ENCODE results near the gene FARS2.

FARS2 gene

DNA sequence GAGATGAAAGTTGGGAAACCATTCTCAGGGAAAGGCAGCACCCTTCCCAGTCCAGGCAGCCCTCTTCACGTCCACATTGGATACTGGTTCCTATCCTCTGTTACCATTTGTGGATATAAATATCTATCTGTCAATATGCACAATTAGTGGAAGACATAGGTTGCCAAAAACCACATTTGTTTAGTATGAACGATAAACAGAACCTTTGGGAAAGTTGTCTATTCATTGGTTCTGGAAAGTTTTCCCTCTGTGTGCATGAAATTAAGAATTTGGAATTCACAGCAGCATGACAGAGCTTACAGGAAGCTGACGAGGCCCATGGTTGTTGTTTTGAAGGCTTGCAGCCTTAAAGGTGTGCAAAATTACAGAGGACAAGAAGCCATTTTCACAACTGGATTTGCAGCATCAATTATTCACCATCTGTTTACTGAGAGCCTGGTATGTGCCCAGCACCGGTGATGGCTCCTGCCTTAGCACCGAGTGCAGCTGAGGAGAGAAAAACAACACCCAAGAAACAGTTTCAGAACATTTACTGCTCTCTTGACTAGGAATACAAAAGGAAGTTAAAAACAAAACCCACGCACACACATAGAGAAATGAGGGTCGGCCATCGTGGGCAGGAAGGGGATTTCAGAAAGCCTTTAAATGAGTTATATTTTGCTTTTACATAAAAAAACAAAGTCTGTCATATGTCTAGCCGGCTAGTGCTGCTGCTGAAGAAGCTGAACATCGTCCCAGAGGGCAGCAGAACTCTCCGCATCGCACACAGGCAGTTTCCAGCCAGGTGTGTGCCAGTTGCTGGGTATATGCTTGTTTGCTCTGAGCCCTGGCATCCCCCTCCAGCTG, 319.6 kb downstream of the FARS2 start:
- no peak for TF ChIP-seq SUZ12 (IDR thresholded peaks at IDR 0.05)
- TF ChIP-seq ELF4 (IDR thresholded peaks at IDR 0.05): no peak
- TF ChIP-seq HDGF (IDR thresholded peaks at IDR 0.05; ENCODE audit: borderline replicate concordance): no peak
- no peak for TF ChIP-seq ZNF384 (IDR thresholded peaks at IDR 0.05)
- no peak for TF ChIP-seq CTBP1 (IDR thresholded peaks at IDR 0.05; ENCODE audit: borderline replicate concordance)
- TF ChIP-seq NFRKB (IDR thresholded peaks at IDR 0.05): no peak
- no peak for TF ChIP-seq L3MBTL2 (conservative IDR thresholded peaks at IDR 0.05)
- no peak for TF ChIP-seq SP1 (IDR thresholded peaks at IDR 0.05)
- TF ChIP-seq, protein P1, sequence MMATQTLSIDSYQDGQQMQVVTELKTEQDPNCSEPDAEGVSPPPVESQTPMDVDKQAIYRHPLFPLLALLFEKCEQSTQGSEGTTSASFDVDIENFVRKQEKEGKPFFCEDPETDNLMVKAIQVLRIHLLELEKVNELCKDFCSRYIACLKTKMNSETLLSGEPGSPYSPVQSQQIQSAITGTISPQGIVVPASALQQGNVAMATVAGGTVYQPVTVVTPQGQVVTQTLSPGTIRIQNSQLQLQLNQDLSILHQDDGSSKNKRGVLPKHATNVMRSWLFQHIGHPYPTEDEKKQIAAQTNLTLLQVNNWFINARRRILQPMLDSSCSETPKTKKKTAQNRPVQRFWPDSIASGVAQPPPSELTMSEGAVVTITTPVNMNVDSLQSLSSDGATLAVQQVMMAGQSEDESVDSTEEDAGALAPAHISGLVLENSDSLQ (IDR thresholded peaks at IDR 0.05): no peak
- TF ChIP-seq BHLHE40 (IDR thresholded peaks at IDR 0.05; ENCODE audit: borderline replicate concordance): no peak
- TF ChIP-seq ARNT (IDR thresholded peaks at IDR 0.05): no peak
- TF ChIP-seq TARDBP (IDR thresholded peaks at IDR 0.05): no peak
- no peak for TF ChIP-seq FOXK2 (IDR thresholded peaks at IDR 0.05)
- no peak for TF ChIP-seq FOXA1 (IDR thresholded peaks at IDR 0.05)
- no peak for TF ChIP-seq LEF1 (IDR thresholded peaks at IDR 0.05; ENCODE audit: borderline replicate concordance)
- no peak for TF ChIP-seq FOXM1 (IDR thresholded peaks at IDR 0.05; ENCODE audit: borderline replicate concordance)
- ChIA-PET CTCF (no interaction called here), POLR2A (no interaction called here)
- DNase-seq (ENCODE audit: extremely low spot score): no peak

DNA sequence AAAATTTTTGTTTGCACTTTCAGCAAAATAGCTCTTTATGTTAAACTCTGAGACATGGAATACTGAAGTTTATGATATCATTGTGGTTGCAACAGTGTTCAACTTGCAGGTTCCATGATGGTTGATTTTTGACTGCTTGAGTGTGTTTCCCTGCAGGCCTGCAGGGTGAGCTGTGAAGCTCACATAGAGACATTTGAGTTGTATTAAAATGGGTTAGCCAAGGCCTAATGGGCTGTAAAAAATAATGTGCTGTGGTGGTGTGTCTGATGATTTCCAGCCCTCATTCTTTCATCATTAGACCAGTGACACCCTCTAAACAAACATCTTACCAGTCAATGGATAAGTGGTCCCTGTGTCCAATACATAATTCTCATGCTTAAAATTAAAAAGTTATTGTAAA, 321.4 kb downstream of the FARS2 start:
- TF ChIP-seq L3MBTL2 (conservative IDR thresholded peaks at IDR 0.05) (no peak), ARNT (IDR thresholded peaks at IDR 0.05) (no peak), ELF4 (IDR thresholded peaks at IDR 0.05) (no peak), LEF1 (IDR thresholded peaks at IDR 0.05; ENCODE audit: borderline replicate concordance) (no peak), CTBP1 (IDR thresholded peaks at IDR 0.05; ENCODE audit: borderline replicate concordance) (no peak), FOXK2 (IDR thresholded peaks at IDR 0.05) (no peak), ZNF384 (IDR thresholded peaks at IDR 0.05) (no peak), FOXM1 (IDR thresholded peaks at IDR 0.05; ENCODE audit: borderline replicate concordance) (no peak), SUZ12 (IDR thresholded peaks at IDR 0.05) (no peak), NFRKB (IDR thresholded peaks at IDR 0.05) (no peak), FOXA1 (IDR thresholded peaks at IDR 0.05) (no peak), SP1 (IDR thresholded peaks at IDR 0.05) (no peak), HDGF (IDR thresholded peaks at IDR 0.05; ENCODE audit: borderline replicate concordance) (no peak)
- TF ChIP-seq, protein P1 (IDR thresholded peaks at IDR 0.05): no peak
- DNase-seq (ENCODE audit: extremely low spot score): no peak
- CTCF ChIA-PET: no interaction called here
- POLR2A ChIA-PET: no interaction called here

DNA sequence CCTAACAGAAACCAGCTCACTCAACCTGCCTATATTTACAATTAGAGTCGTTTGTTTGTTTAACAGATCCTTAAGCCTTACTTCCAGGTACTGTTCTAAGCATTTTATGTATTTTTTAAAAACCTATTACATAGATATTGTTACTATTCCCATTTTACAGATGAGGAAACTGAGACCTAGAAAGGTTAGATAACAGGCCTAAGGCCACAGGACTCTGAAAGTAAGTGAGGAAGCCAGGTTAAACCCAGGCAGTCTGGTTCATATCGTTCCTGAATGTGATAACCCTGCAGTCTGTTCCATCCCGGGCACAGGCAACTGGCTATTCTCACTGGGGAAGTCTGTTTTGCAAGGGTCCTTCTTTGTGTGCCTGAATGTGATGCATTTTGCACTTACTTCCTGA, 322.2 kb downstream of the FARS2 start:
- no peak for DNase-seq (ENCODE audit: extremely low spot score)
- CTCF ChIA-PET: no interaction called here
- no peak for TF ChIP-seq SUZ12 (IDR thresholded peaks at IDR 0.05)
- no peak for TF ChIP-seq FOXM1 (IDR thresholded peaks at IDR 0.05; ENCODE audit: borderline replicate concordance)
- TF ChIP-seq BHLHE40 (IDR thresholded peaks at IDR 0.05; ENCODE audit: borderline replicate concordance): no peak
- no peak for TF ChIP-seq ELF4 (IDR thresholded peaks at IDR 0.05)
- TF ChIP-seq FOXA1 (IDR thresholded peaks at IDR 0.05): no peak
- no peak for TF ChIP-seq ZNF384 (IDR thresholded peaks at IDR 0.05)
- TF ChIP-seq, protein P1 (IDR thresholded peaks at IDR 0.05): no peak
- no peak for TF ChIP-seq TARDBP (IDR thresholded peaks at IDR 0.05)
- no peak for TF ChIP-seq LEF1 (IDR thresholded peaks at IDR 0.05; ENCODE audit: borderline replicate concordance)
- TF ChIP-seq SP1 (IDR thresholded peaks at IDR 0.05): no peak
- no peak for TF ChIP-seq FOXK2 (IDR thresholded peaks at IDR 0.05)
- no peak for TF ChIP-seq HDGF (IDR thresholded peaks at IDR 0.05; ENCODE audit: borderline replicate concordance)
- TF ChIP-seq L3MBTL2 (conservative IDR thresholded peaks at IDR 0.05): no peak
- TF ChIP-seq NFRKB (IDR thresholded peaks at IDR 0.05): no peak
- TF ChIP-seq CTBP1 (IDR thresholded peaks at IDR 0.05; ENCODE audit: borderline replicate concordance): no peak
- no peak for TF ChIP-seq ARNT (IDR thresholded peaks at IDR 0.05)
- POLR2A ChIA-PET: no interaction called here

DNA sequence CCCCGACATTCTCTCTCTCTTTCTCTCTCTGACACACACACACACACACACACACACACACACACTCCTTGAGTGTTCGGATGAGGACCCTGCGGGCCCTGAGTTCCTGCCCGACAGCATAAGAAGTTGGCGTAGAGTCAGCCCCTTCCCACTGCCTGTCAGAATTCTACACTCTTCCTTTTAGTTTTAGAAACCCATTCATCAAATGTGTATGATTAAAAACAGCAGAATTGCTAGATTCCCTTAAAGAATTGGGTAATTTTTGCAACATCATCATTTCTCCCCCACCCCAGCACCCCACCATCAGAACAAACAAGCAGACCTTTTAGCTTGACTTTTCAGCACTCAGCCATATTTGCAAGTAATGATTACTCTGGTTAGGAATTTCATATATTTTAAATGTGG, 322.8 kb downstream of the FARS2 start:
- CTCF ChIA-PET: no interaction called here
- POLR2A ChIA-PET: no interaction called here
- TF ChIP-seq SP1 (IDR thresholded peaks at IDR 0.05) (no peak), ZNF384 (IDR thresholded peaks at IDR 0.05) (no peak), ELF4 (IDR thresholded peaks at IDR 0.05) (no peak), SUZ12 (IDR thresholded peaks at IDR 0.05) (no peak), L3MBTL2 (conservative IDR thresholded peaks at IDR 0.05) (no peak), FOXM1 (IDR thresholded peaks at IDR 0.05; ENCODE audit: borderline replicate concordance) (no peak), FOXK2 (IDR thresholded peaks at IDR 0.05) (no peak), ARNT (IDR thresholded peaks at IDR 0.05) (no peak), BHLHE40 (IDR thresholded peaks at IDR 0.05; ENCODE audit: borderline replicate concordance) (no peak), HDGF (IDR thresholded peaks at IDR 0.05; ENCODE audit: borderline replicate concordance) (no peak)
- no peak for DNase-seq (ENCODE audit: extremely low spot score)

DNA sequence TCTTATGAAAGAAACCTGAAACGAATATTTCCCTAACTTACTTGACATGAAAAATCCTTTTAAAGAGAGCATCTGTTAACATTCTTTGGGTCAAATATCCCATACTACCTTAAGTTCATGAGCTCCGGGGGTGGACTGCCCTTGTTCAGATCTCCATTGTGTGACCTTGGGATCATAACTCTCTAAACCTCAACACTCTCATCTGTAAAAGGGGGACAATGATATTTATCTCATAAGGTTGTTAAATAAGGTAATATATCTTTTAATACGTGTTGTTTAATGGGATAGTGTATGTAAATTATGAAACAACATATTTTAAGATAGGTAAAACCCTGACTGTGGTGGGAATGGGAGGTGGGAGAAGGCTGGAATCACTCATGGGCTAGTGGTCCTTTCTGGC, 326.3 kb downstream of the FARS2 start:
- TF ChIP-seq FOXM1 (IDR thresholded peaks at IDR 0.05; ENCODE audit: borderline replicate concordance) (no peak), TARDBP (IDR thresholded peaks at IDR 0.05) (no peak), FOXA1 (IDR thresholded peaks at IDR 0.05) (no peak), SUZ12 (IDR thresholded peaks at IDR 0.05) (no peak), ELF4 (IDR thresholded peaks at IDR 0.05) (no peak), LEF1 (IDR thresholded peaks at IDR 0.05; ENCODE audit: borderline replicate concordance) (no peak), NFRKB (IDR thresholded peaks at IDR 0.05) (no peak), BHLHE40 (IDR thresholded peaks at IDR 0.05; ENCODE audit: borderline replicate concordance) (no peak)
- ChIA-PET CTCF (no interaction called here), POLR2A (no interaction called here)
- DNase-seq (ENCODE audit: extremely low spot score): no peak
